CD4-positive, alpha-beta T cell treated with Interleukin-10 for 1 hour (primary cell): ENCODE measurements around the gene LOX.
"Not testable (repeated sequence)": the region's sequence is repeated elsewhere in the genome, so short reads cannot be mapped to it uniquely, and the experiment has no call there.

Source experiments
- DNase-seq: peaks from one replicate; pipeline ENCODE4 v3.0.0-alpha.2; 2020

The LOX gene

DNA sequence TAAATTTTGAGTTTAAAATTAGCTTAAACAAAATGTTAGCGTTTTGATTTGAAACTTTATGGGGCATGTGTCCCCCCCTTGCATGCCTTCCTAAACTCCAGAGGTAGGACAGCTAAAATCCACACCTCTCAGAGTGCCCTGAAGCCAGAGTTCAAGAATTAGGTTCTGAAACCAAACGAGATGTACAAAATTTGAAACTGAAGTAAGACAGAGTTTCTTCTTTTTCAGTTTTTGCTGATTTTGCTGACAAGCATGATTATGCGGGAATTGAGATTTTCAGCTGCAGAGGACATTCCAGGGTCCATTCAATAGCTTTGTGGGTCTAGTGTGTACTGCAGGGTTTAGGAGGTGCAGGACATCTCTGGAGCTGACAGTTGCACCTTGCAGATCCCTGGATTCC is 17.1 kb upstream of the LOX start:
- DNase-seq, result no peak

DNA sequence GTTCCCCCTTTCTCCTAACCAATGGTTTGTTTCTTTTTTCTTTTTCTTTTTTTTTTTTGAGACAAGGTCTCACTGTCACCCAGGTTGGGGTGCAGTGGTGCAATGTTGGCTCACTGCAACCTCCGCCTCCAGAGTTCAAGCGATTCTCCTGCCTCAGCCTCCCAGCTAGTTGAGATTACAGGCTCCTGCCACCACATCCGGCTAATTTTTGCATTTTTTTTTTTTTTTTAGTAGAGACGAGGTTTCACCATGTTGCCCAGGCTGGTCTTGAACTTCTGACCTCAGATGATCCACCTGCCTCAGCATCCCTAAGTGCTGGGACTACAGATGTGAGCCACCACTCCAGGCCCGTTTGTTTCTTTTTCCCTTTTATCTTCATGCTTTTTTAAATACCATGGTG is 16.2 kb upstream of the LOX start:
- DNase-seq, result not testable (repeated sequence)

DNA sequence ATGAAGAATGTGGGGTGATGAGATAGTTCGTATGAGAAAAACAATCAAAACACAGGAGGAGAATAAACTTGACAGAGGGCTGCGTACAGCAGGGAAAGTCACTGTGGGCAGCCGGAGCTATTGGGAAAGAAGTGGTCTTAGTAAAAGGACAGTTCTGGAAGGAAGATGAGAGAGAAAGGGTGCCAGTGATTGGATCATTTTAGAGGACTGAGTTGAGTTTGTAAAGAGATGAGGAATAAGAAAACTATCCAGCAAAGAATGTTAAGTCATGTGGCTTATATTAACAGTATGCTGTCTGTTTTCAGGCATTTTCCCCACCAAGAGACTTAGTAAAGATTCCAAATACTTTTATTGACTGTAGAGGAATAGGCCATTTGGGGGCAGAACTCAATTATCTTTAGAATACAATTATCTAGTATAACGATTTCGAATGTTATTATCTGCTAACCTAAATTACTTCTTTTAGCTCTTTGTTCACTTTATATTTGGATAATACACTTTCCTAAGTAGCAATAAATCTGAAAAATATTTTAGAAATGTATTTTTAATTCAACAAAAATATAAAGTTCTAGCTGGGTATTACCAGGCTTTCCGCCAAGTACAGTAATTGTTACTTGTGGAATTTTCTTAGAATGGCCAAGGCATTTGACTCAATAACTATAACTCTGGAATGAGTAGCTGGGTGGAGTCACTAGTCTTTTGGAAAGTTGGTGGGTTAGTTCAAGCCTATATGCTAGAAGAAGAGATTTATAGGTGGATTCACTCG is 15.5 kb upstream of the LOX start:
- DNase-seq, result no peak

DNA sequence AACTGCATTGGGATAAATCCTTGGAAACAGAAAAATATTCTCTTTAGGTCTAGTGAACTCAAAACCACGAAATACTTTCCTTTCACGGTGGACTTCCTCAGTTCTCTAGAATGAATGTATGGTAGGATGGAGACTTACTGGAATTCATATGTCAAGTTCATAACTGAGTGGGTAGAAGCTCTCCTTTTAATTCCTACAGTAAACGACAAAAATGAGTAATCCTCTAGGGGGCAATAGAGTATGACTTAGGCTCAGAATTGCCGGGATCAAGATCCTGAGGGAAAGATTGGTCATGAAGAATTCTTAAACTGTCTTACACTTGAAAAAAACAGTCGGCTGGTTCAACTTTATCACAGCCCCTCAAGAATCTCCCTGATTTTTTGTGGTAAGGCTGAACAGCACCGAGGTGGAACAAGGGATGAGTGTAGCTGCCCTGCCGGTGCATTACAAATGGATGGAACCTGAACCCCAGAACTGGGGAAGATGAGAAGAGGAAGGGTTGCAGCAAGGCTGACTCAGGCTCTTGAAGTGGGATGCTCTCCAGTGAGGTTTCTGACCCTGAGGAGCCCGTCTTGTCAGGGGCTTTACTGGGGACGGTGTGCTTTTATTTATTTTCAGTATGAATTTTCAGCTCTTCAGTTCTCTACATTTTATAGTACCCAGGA is 14.0 kb upstream of the LOX start:
- DNase-seq, result no peak

DNA sequence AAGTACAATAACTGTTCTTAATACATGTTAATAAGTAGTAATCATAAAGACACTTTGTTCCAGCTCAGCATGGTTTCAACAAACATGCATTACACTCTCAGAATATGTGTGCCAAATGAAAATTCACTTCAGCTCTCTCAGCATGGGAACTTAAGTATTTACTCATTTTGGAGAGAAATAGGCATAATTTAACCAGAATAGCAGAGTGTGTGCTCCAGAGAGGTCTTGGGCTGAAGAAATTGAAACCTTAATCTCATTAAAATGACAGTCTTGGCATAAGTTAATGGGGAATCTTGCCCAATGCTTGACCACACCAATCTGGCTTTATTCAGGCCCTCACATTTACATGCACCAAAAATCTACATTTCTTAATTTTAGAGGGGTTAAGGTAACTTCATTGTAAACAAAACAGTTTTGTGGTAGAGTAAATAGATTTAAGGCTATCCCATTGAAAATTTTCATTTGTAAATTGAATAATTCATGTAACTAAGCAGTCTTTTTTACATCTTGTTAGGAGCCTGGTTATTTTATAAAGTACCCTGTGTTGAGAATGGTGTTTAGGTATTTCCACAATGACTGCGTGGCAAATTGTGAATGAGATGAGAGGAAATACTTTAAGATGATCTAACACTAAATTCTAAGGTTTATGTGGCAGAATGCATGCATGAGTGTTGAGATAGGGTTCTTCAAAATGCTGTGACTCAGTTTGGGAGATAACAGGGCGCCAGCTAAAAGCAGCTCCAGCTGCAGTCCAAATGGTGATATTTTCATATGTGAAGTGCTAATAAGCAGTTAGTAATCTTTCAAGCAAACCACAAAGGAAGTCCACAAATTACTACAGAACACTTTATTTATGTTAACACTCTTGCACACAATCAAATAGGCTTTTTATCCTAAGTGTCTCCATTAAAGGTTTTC is 11.3 kb upstream of the LOX start:
- DNase-seq, result no peak

DNA sequence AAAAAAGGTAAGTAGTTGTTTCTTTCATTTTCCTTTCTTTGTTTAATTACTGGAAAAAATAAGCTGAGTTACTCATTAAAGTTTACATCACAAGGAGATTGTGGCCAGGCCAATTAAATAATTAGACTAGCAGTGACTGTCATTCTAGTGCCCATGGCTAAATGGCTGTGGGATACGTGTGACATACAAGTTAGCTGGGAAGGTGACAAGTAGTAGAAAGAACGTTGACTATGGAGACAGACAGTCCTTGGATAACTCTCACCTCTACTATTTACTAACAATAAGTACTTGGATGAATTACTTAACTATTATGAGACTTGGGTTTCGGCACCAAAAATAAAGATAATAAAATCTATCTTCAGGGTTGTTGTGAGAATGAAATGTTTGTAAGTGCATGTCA is 7.0 kb upstream of the LOX start:
- no peak for DNase-seq

DNA sequence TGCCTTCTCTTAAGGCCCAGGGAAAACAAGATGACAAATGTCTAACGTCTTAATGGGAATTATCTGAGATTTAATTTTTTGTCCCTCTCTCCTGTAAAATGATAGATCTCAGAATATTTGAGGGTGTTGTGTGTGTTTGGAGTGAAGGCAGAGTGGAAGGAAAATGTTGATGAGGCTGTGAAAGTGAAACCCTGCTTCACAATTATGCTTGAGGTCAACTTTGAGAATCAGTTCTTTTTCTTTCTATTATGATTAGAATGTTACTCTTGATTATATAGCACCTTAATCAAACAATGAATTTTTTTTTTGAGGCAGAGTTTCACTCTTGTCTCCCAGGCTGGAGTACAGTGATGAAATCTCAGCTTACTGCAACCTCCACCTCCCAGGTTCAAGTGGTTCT is 5.5 kb upstream of the LOX start:
- no peak for DNase-seq

DNA sequence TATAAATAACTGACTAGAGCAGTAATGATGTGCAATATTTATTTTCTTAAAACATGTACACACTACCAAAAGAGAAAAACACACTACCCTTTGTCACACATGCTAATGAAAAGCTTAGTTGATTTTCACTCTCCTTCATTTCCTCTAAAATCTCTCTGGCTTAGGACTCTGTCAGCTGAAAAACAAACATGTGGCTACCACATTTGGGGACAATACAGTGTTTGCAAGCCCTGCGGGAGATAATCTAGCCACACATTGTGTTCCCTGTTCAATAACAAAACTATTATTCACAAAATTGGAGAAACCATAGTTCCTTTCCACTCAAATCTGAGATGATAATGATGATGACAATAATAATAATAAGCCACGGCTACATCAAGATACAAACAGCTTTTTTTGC is 3.5 kb upstream of the LOX start:
- no peak for DNase-seq

DNA sequence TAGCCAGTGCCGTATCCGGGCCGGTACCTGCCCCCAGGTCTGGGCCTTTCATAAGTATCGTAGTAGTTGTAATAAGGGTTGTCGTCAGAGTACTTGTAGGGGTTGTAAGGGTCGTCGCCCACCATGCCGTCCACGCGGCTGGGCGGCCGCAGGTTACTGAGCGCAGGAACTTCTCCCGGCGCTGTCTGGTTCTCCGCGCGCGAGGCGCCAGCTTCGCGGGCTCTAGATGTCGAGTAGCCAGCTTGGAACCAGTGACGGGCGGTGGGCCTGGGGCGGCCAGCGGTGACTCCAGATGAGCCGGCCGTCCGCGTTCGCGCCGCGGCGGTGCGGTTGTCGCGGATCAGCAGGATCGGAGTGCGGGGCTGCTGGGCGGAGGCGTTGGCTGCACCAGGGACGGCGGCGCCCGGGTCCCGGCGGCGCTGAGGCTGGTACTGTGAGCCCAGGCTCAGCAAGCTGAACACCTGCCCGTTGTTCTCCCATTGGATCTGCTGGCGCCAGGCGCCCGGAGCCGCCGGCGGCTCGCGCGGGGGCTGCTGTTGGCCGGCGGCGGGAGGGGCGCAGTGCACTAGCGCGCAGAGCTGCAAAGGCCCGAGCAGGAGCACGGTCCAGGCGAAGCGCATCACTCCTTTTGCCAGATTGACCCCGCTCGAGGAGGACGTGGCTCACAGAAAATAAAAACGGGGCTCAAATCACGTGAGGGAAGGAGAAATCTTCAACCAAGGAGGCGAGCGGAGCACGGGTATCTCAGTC is 518 bp downstream of the LOX start:
- no peak for DNase-seq

DNA sequence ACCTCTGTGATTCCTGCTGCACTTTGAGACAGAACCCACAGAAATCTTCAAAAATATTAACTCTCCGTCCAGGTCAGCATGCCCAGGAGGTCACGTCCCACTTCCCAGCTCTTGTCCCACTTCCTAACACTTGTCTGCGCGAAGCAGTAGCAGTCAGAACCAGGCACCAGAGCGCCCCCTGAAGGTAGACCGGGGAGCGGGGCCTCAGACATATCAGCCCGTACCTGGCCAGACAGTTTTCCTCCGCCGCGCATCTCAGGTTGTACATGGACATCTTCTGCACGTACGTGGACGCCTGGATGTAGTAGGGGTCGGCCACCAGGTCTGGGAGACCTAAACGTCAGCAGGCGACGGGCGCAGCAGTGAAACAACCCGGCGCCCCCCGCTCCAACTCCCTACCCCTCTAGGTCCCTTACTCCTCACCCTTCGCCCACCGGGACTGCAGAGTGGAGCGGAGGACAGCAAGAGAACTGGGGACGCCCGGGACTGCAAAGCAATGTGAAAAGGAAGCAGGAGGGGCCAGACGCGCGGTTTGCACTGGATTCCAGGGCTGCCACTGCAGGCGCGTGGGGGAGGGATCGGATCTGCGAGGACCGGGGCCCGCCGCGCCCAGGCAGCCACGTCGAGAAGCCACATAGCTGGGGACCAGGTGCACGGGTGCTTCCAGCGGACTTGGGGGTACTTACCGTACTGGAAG is 1.2 kb downstream of the LOX start:
- peak; percentile 6 for DNase-seq

DNA sequence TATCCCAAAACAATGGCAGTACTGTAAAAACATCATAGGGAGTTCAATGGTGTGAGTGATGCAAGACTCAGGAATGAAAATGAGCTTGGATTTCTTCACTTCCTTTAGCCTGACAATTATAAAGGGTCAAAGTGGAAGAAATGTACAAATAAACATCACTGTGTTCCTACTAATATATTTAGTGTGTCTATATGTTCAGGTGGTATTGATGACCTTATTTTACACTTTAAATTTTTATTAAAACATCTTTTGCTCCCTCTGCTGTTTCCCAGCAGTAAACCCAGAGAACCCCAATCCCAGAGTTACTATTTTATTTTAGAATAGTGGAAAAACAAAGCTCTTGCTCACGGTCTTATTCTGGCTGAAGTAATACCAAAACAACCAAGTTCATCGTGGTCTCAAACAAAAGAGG is 2.0 kb downstream of the LOX start:
- DNase-seq, result no peak

DNA sequence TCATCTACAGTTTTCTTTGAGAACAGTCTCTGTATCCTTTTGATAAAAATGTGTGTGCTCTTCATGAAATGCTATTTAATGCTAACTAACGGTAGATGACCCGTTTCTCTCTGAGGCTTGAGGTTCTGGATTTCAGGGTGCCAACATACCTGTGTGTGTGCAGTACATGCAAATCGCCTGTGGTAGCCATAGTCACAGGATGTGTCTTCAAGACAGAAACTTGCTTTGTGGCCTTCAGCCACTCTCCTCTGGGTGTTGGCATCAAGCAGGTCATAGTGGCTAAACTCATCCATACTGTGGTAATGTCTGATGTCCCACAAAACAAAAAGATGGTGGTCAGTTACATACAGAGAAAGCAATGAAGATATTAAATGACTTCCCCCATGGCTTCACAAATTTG is 4.2 kb downstream of the LOX start:
- DNase-seq, result no peak

DNA sequence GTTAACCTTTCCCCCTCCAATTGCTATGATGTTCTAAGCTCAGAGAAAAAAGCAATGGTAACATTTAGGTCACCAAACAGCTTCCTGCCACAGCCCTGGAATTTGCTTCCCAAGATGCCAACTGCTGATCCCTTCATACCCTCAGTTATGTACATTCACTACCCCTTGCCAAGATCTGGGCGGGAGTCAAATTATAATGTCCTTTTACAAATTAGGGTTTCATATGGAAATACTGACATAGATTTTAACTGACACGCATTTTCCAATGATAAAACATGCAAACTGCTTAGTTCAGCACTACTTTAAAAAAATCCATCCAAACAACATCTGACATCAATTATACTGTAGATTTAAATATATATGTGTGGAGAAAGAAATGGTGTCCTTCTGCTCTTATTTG is 5.0 kb downstream of the LOX start:
- no peak for DNase-seq

DNA sequence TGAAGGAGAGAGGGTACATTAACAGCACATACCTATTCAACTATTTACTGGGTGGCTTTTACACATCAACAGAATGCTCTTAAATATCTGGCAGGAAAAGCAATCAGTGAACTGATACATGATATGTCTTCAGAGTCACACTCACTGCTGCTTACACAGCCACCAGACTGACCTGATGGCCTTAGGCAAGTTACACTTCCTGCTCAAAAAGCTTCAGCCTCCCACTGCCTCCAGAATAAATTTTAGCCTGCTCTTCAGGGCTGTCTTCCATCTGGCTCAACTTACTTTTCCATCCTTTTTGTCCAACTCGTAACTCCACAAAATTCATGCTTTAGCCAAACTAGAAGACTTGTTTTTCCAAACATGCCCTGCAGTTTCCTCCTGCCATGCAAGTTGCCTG is 10.7 kb downstream of the LOX start:
- DNase-seq, result no peak

DNA sequence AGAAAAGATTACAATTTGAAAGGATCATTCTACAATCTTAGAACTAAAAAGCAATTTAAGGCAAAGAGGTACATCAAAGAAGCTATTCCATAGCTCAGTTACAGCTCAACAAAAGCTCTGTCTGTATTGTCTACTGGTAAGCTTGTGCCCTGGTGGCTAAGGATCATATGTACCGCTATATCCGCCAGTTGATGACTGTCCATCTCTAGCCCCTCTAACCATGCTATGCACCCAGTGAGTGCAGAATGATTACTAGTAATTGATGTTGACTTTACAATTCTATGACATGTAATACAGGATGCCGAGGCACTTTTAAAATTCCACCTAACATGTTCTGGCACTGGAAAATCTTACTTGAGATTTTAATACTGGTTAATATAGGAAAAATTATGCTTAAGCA is 13.1 kb downstream of the LOX start:
- no peak for DNase-seq

DNA sequence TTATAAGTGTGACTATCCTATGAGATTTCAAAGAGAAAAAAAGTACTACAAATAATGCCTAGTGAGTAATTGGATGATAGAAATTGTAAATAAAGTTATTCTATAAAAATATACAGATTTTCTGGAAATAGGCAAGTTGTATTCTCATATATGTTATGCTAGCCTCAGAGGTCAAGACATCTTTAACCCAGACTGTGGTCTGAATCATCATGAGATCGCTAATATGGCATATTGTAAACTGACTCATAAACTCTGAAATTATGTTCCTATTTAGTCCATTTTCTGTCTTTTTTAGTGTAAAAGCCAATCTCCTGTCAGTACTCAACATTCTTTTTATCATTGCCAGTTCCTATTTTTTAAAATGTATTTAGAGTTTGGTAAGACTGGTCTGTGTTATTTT is 14.2 kb downstream of the LOX start:
- no peak for DNase-seq

DNA sequence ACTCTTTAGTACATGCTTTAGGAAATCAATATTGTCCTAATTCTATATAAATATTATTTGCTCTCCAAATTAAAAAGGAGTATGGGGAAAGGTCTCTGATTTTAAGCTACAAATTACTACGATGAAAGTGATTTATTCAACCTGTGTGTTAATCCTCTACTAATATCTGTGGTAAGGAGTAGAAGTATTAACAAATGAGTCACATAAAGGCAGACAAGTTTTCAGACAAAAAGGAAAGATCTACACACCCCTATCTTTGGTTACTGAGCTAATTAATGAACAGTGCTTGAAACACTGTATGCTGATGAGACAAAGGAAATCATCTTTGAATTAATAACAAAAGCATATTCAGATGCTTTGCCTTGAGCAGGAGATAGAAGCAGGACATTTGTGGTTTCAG is 15.9 kb downstream of the LOX start:
- no peak for DNase-seq

DNA sequence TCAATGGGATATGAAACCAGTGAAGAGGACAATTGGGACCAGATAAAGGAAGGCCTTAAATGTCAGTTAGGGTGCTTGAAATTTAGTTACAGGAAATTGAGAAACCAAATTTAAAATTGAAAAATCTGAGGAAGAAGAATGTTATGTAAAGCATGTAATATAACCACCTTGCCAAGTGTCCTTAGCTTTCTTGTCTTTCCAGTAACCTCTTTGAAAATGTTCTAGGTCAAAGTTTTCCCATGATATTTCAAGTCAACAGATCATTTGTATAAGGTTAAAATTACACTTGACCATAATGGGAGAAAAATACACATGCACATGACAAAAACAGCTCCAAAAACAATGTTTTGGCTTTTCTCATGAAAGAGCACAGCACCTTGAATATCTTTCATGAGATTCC is 21.1 kb downstream of the LOX start:
- no peak for DNase-seq

DNA sequence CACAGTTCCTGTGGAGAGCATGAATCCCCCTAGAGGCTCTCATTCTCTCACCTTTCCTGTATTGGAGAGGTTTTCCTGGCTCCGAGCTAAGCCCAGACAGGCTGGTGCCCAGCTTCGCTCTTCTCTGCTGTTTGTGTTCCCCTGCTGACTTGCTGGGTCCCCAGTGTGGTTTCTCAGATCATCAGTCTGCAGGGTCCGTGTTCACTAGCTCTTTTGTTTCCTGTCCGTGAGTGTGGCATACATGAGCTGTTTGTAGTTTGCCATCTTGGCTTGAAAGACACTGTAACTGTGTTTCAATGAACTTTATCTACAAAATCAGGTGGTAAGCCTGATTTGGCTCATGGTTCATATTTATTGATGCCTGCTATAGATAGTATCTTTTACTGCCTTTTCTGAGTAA is 23.8 kb downstream of the LOX start:
- no peak for DNase-seq

DNA sequence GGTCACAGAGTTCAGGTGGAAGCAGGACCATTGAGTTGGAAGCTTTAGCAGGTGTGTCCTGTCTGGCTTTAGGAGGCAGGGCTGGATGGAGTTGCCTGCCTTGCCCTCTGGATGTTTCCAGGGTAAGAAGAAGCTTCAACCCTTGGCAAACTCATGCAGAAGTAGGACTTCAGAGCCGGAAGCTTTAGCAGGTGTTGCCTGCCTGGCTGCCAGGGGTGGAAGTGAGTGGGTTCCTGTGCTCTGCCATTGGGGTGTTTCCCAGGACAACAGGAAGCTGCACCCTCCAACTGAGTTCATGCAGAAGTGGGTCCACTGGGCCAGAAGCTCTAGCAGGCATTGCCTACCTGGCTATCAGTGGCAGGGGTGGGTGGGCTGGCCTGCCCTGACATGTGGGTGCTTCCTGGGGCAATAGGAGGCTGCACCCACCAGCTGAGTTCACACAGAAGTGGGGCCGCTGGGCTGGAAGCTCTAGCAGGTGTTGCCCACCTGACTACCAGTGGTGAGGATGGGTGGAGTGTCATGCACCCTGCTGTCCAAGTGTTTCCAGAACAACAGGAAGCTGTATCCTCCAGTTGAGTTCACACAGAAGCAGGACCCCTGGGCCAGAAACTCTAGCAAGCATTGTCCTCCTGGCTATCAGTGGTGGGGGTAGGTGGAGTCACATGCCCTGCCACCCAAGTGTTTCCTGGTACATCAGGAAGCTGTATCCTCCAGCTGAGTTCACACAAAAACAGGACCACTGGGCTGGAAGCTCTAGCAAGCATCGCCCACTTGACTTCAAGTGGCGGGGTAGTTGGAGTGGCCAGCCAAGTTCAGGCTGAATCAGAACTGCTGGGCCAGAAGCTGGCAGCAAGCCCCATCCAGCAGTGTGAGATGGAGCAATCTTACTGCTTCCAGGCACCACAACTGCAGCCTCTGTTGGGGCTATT is 24.6 kb downstream of the LOX start:
- no peak for DNase-seq

DNA sequence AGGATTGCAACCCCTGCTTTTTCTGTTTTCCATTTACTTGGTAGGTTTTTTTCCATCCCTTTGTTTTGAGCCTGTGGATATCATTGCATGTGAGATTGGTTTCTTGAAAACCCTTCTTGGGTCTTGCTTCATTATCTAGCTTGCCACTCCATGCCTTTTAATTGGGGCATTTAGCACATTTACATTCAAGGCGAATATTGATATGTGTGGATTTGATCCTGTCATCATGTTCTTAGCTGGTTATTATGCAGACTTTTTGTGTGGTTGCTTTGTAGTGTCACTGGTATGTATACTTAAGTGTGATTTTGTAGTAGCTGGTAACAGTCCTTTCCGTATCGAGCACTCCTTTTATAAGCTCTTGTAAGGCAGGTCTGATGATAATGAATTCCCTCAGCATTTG is 26.5 kb downstream of the LOX start:
- DNase-seq, result no peak
